Mammary microvascular endothelial cell (primary cell): ENCODE measurements around the gene TTC24. TPM values are rescaled to one million over a fixed set of nuclear protein-coding genes. Genes with fewer than 3 reads are reported as not detected.

Experiments used
- total RNA-seq: library from RNA; depleted of rRNA; stranded (reverse); fragments of >200 nt; gene quantifications from 2 replicates; pipeline ENCODE4 v1.2.3, GENCODE V29; 2015

Gene TTC24
- total RNA-seq, result not detected in 2 replicates

DNA sequence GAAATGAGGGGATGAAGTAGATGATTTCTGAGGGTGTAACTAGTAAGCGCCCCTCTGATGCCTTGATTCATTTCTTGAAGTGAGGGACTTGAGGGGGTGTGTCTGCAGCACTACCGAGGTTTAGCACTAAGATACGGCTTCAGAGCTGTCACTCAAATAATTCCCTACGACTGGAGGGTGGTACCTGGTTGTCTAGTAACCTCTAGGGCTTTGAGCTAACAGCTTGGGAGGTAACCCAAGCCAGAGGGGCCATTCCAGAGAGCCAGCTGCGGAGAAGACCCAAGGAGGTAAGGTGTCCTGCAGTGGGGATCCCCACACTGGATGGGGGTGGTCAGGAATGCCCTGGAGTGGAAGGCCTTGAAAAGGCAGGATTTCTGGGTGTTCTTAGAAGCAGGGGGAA, at the start of gene TTC24:
Gene TTC24 (plus strand): TSS at position 252 of the 400 bp plus-strand sequence. CDS start 1,642 bp downstream, outside the sequence.

DNA sequence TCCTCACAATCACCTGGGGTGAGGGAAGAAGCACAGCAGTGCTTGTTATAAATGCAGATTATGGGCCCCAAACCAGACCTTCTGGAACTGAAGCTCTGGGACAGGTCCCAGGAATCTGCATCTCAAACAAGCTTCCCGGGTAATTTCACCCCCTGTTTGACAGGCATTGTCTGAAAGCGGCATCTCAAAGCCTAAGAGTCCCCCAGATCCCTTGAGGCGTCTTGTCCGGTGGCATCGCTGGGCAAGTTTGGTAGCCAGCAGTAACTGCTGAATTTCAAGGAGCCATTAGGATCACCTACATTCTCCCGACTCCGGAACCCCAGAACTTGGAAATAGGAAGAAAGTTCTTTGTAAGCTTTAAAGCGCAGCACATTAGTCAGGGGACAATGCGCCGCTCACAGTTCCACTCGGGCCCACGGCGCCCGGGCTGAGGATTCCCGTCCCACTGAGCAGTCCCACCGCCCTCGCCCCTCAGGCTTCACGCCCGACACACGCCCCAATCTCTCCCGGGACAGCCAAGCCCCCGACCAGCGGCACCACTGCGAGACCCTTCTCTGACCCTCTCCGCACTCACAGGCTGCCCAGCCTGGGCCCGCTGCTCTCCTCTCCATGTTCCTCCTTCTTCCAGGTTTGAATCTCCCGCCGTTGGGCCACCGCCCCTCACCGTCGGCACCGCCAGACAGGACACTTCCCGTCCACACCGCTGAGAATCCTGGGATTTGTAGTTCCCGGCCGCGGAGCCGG, 7.4 kb upstream of the TTC24 start, which contains the start of gene IQGAP3:
Gene IQGAP3 (minus strand): TSS at position 647 of the 744 bp plus-strand sequence. CDS start 36 bp downstream, at position 611.

DNA sequence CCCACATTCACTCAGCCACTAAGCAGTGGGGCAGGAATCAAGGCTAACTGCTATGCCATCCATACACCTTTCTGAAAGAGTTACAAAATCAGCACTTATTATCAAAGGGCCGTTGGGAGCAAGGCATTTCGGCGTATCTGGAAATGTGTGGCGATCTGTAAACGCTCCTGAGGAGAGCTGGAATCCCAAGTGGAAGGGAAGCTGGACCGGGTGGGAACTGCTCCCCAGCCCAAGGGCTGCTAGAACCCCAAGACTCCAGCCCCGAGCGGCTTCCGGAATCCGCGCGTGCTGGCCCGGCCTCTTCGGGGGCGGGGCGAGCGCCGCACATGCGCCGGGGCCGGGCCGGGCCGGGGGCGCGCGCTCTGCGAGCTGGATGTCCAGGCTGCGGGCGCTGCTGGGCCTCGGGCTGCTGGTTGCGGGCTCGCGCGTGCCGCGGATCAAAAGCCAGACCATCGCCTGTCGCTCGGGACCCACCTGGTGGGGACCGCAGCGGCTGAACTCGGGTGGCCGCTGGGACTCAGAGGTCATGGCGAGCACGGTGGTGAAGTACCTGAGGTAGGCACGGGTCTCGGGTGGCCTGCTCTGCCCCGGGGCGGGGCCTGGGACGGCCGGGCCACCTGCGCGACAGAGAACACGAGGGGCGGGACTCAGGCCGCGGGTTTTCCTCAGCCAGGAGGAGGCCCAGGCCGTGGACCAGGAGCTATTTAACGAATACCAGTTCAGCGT, 12.1 kb downstream of the TTC24 start, which contains the start of gene NAXE:
Gene NAXE (plus strand): TSS at position 345 of the 726 bp plus-strand sequence. CDS start 29 bp downstream, at position 374.

DNA sequence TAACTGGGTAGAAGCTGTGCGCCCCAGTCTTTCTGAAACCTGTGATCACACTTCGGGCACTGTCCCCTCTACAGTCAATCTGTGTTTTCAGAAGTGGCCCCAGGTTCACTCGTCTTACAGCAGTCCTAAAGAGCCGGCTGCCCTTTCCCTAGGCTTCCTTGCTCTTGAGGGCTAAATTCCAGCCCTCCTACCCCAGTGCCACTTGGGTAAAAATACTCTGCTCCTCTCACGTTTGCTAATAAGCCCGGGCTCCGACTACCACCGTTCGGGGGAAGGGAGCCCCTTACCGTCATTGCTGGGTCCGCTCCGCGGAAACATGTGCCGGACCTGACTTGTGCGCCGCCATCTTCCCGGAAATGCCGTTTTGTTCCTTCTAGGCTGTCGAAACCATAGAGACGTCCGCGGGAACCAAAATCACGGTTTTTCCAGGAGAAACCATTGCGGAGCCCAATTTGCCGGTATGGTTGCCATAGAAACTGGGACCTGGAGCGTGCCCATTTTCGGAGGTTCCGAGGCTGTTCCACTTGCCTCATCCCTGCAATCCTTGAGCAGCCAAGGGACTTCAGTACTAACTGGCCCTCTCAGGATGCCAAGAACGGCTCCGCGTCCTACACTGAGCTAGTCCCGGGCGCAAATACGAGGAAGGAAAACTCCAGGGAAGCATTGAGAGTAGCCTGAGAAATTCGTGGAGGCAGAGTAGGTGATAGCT, 21.8 kb downstream of the TTC24 start, which contains the start of gene GPATCH4:
Gene GPATCH4 (minus strand): TSS at position 358 of the 709 bp plus-strand sequence.

DNA sequence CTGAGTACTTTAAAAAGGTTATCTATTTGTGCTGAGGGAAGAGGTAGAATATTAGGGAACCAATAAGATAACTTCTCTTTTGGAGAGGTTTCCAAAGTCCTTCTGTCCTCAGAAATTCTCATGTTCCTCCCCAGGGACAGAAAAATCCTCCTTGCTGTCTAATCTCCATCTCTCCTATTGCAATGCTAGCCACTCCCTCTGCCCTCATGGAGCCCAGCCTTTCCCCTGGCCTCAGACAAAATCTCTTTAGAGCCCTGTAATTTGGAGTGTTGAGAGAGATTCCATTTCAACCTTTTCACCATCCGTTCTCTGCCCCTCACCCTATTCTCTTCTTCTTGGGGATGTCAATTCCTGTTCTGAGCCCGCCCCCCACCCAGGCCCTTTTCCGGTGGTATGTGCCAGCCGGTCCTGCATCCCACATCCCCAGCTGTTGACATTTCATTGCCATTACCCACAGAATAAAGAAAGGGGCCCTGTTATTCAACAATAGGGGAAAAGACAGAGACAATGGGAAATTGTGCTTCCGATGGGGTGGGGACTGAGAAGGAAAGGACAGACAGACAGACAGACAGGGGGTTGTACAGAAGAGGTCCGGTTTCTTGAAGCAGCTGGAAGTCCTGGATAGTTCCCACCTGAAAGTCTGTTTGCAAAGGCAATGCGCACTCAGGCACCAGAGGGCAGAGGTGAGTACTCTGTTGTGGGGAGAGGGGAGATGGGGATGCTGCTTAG, 39.5 kb downstream of the TTC24 start, which contains the start of gene HAPLN2:
Gene HAPLN2 (plus strand): TSS at position 563 of the 729 bp plus-strand sequence. CDS start 4,076 bp downstream, outside the sequence.

Other genes starting within 250 kb of the TTC24 start
- gene CCT3, start 241.4 kb upstream of the TTC24 start, total RNA-seq, result 398 and 431 TPM in 2 replicates
- gene TSACC, start 241.2 kb upstream of the TTC24 start, total RNA-seq, result 2.4 TPM in 1 of 2 replicates, not detected in the other
- gene RHBG, start 210.5 kb upstream of the TTC24 start, total RNA-seq, result not detected in 2 replicates
- gene MEF2D, start 78.9 kb upstream of the TTC24 start, total RNA-seq, result 30.1 and 32.3 TPM in 2 replicates
- gene IQGAP3, start 7.2 kb upstream of the TTC24 start, total RNA-seq, result 33.7 and 39.4 TPM in 2 replicates
- gene NAXE, start 12.1 kb downstream of the TTC24 start, total RNA-seq, result 70.9 and 72.1 TPM in 2 replicates
- gene GPATCH4, start 21.8 kb downstream of the TTC24 start, total RNA-seq, result 14.9 and 25.1 TPM in 2 replicates
- not detected in 2 replicates for gene HAPLN2, start 39.7 kb downstream of the TTC24 start, total RNA-seq
- not detected in 2 replicates for gene BCAN, start 62.4 kb downstream of the TTC24 start, total RNA-seq
- 360 and 381 TPM in 2 replicates for gene NES, start 97.7 kb downstream of the TTC24 start, total RNA-seq
- gene CRABP2, start 125.9 kb downstream of the TTC24 start, total RNA-seq, result 0.13 and 0.15 TPM in 2 replicates
- gene METTL25B, start 148.7 kb downstream of the TTC24 start, total RNA-seq, result 8.5 and 9.9 TPM in 2 replicates
- gene ISG20L2, start 149.0 kb downstream of the TTC24 start, total RNA-seq, result 13.1 and 17.9 TPM in 2 replicates
- 72.9 and 112 TPM in 2 replicates for gene MRPL24, start 161.4 kb downstream of the TTC24 start, total RNA-seq
- 232 and 273 TPM in 2 replicates for gene HDGF, start 172.0 kb downstream of the TTC24 start, total RNA-seq
- gene PRCC, start 187.8 kb downstream of the TTC24 start, total RNA-seq, result 35.0 and 45.1 TPM in 2 replicates
- 0.33 and 0.98 TPM in 2 replicates for gene SH2D2A, start 237.1 kb downstream of the TTC24 start, total RNA-seq